HG03565 (cell line): ENCODE measurements around the gene ADCY4.

ENCODE experiments used
- ATAC-seq: cut with Tn5 transposase; IDR thresholded peaks from one replicate; pipeline ENCODE4 v1.9.1; 2021; ENCODE audit warnings: mild to moderate bottlenecking, moderate library complexity; ENCODE audit not compliant: unreplicated experiment

The ADCY4 gene

DNA sequence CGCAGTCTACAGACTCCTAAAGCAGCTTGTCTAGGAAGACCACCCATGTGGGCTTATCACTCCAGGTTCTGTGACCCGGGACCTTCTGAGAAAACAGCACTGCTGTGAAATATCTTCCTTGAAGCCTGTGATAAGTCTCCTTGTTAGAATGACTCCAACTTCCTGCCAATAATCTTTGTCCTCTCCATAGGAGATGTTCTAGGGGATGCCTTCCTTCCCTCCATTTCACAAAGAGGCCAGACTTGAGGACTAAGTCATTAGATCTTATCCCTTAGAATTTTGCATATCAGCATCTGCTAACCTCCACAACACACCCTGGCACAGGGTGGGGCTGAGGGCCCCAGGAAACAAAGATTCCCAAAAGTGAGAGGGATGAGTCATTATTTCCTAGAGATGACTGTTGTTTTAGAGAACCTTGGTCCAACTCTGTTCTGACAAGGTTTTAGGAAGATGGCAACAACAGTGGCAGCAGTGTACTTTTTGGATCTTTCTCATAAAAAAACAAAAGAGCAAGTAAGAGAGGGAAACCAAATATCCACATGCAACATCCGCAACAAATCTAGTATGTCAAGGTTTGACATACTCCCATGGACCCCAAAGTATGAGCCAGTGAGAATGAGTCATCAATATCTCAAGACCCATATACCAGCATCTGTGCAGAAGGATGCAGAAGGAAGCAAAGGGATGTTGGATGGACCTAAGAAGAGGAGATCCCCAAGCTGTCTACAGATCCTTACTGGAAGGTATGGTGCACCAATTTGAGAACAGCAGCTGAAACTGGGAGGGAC is 17.5 kb downstream of the ADCY4 start:
- no peak for ATAC-seq

DNA sequence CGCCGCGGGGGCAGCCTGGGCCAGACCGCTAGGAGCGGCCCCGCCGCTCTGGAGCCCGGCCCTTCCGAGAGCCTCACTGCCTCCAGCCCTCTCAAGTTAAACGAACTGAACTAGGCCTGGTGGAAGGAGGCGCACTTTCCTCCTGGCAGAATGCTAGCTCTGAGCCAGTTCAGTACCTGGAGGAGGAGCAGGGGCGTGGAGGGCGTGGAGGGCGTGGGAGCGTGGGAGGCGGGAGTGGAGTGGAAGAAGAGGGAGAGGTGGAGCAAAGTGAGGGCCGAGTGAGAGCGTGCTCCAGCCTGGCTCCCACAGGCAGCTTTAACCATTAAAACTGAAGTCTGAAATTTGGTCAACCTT is 18.3 kb downstream of the ADCY4 start:
- no peak for ATAC-seq

DNA sequence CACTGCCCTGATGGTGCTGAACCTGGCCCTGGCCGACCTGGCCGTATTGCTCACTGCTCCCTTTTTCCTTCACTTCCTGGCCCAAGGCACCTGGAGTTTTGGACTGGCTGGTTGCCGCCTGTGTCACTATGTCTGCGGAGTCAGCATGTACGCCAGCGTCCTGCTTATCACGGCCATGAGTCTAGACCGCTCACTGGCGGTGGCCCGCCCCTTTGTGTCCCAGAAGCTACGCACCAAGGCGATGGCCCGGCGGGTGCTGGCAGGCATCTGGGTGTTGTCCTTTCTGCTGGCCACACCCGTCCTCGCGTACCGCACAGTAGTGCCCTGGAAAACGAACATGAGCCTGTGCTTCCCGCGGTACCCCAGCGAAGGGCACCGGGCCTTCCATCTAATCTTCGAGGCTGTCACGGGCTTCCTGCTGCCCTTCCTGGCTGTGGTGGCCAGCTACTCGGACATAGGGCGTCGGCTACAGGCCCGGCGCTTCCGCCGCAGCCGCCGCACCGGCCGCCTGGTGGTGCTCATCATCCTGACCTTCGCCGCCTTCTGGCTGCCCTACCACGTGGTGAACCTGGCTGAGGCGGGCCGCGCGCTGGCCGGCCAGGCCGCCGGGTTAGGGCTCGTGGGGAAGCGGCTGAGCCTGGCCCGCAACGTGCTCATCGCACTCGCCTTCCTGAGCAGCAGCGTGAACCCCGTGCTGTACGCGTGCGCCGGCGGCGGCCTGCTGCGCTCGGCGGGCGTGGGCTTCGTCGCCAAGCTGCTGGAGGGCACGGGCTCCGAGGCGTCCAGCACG is 18.9 kb downstream of the ADCY4 start:
- no peak for ATAC-seq

DNA sequence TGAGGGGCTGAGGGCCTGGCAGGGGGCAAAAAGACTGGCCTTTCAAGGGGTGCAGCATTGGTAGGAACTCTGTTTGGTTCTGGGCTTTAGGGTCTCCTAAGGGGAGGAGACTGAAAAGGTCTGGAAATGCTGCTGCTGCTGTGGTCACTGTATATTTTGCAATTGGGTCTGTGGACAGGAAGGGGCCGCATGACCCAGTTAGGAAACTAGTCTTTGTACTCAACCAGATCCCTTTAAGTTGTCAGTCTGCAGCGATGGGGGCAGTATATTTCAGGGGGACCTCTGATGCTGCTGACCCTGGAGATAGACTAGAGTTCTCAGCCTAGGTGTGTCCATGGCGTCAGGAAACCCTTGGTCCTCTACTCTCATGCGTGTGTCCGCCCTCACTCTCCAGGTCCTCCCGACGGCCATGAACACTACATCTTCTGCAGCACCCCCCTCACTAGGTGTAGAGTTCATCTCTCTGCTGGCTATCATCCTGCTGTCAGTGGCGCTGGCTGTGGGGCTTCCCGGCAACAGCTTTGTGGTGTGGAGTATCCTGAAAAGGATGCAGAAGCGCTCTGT is 19.5 kb downstream of the ADCY4 start:
- ATAC-seq, result no peak

DNA sequence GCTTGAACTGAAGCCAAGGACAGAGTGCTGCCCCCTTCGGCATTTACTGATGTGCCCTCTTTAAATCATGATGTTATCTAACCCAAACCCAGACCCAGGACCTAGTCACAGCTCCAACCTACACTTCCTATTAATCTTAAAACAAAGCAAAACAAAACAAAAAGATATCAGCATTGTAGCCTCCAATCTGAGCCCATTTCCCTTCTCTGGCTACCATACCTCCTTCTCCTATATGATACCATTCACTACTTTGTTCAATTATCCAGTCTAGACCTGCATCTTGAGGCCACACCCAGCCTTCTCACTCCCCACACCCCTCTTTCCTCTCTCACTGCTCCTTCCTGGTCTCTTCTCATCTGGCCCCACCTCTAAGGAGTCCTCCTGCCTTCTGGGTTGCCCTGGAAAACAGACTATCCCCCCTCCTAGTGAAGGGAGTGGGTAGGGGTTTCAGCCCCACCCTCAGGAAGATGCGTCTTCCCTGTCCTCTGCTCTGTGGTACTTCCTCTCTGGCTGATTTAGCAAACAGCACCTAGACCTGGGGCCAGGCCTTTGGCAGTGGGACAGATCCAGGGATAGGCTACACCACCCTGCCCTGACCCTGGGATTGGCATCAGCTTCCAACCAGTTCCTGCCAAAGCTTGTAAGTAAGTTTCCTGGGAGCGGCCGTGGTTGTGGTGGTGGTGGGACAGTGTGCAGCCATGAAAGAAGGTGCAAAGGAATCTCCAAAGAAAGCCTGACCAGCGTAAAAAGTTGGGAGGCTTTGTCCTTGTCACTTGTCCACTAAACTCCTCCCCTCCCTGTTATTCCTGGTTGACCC is 20.3 kb downstream of the ADCY4 start:
- no peak for ATAC-seq

DNA sequence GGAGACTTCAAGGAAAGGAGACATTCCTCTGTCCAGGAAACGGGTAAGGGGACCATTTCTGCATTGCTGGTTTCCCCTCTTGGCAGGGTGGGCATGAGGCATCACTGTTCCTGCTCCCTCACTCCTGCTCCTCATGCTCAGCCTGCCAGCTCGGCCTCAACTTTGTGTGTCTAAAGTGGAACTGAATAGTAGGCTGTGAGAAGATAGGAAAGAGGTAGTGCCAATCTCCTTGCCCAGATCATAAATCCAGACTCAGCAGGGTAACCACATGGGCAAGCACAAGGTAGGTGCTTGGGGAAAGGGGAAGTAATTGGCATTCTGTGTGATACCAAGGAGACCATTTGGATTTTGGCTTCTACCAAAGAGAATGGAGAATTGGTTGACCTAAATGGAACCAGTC is 21.0 kb downstream of the ADCY4 start:
- ATAC-seq, result no peak

DNA sequence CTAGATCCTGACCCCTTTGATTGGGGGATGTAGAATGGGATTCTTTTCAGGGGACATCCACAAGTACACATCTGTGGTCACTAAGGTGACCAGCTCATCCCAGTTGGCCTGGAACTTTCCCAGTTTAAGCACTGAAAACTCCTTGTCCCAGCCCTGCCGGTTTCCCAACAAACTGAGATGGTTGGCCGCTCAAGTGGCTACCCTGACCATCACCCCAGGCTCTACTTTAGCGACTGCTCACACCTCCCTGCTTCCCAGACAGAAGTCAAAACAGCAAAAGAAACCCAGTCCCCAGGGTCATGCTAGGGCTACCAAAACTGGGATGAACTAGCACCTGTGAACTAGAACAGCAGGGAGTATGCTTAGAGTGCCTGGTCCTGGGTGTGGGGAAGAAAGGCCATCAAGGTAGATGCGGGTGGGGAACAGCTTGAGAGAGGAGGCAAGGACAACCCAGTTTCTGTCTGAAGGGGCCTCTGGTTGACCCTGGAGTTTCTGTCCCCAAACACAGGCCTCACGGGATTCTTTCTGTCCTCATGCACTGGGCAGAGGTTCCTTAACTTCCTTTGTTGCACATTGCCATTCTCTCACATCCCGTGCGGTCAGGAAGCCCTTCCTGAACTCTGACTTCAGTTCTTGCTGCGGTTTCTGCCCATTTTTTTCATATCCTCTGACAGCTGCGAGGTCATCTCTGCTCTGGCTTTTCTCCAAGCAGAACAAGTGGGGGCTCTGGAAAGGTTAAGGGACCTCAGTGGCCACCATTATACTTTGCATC is 21.9 kb downstream of the ADCY4 start:
- no peak for ATAC-seq

DNA sequence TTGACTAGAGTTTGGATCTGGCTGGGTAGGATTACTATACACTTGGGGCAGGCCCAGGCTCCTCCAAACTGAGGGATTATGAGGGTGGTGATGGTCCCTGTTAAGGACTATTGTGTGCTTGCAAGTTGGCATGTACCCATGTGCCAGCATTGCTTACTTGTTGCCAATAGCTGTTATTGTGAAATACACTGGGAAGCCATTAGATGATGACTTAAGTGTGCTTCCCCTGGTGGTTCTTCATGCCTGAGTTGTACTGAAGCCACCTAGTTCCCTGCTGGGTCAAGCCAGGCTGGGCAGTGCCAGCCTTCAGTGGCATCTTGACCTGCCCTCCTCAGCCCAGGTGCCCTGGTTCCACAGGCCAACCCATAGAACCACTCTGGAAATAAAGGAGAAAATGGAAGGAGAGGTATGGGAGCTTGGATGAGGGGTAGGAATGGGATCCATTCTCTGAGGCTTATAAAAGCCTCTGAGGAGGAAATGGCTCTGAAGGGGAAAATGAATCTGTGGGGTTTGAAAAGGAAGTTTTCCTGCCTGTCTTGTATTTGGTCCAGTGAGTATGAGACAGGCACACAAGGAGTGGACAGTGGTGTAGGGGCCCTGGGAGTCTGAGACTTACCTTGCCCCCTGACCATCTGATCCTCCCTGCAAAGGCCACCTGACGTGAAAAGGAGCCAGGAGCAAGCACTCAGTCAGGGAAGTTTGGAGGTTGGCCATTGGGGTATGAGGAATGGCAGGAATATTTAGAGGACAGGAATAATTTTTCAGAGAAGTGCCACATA is 22.8 kb downstream of the ADCY4 start:
- ATAC-seq, result no peak

DNA sequence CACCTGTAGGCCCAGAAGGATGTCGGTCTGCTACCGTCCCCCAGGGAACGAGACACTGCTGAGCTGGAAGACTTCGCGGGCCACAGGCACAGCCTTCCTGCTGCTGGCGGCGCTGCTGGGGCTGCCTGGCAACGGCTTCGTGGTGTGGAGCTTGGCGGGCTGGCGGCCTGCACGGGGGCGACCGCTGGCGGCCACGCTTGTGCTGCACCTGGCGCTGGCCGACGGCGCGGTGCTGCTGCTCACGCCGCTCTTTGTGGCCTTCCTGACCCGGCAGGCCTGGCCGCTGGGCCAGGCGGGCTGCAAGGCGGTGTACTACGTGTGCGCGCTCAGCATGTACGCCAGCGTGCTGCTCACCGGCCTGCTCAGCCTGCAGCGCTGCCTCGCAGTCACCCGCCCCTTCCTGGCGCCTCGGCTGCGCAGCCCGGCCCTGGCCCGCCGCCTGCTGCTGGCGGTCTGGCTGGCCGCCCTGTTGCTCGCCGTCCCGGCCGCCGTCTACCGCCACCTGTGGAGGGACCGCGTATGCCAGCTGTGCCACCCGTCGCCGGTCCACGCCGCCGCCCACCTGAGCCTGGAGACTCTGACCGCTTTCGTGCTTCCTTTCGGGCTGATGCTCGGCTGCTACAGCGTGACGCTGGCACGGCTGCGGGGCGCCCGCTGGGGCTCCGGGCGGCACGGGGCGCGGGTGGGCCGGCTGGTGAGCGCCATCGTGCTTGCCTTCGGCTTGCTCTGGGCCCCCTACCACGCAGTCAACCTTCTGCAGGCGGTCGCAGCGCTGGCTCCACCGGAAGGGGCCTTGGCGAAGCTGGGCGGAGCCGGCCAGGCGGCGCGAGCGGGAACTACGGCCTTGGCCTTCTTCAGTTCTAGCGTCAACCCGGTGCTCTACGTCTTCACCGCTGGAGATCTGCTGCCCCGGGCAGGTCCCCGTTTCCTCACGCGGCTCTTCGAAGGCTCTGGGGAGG is 23.9 kb downstream of the ADCY4 start, which contains the start of gene LTB4R:
Gene LTB4R, plus strand, starts transcription at position 857 of the 959 bp plus-strand sequence. CDS start 4,150 bp downstream, outside the sequence.
- ATAC-seq, result peak; percentile 56

DNA sequence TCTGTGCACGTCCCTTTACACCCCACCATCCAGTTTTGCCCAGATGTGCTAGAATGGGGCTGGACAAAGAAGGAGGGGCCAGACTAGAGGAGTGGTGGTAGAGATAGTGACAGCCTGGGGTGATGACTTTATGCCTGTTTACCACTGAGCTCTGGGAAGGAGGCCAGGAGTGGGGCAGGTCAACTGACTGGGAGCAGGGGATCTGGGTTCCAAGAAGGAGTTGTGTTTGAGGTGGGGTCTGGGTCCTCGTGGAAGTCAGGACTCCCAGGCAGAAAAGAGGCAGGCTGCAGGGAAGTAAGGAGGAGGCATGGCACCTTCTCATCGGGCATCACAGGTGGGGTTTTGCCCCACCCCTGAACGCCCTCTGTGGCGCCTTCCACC is 24.6 kb downstream of the ADCY4 start:
- ATAC-seq, result no peak

DNA sequence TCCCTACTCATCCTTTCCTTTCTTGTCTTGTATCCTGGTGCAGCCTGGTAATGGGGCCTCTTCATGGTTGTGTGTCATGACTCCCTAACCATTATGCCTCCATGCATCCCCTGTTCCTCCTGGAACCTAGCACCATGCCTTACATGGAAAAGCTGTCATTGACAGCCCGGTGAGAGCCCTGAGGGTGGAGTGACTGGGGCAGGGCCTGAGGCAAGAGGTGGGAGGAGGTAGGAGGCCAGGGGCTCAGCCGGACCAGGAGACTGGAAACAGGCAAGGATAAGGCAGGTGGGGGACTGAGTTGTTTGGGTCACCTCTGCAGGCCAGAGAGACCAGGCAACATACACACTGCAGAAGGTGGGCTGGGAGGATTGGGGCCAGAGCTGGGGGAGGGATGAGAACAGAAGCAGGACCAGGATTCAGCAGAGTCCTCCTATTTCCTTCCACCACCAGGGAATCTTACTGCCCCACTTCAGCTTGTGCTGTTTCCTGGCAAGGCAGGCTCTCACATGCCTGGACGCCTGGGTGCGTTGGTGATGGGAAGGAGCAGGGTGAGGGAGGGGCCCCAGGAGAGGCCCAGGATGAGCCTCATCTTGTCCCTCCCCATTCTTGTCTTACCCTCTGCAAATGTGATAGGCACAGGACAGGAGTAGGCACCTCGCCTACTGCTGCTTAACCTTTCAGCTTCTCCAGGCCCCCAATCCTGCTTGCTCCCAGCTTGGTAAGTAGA is 25.2 kb downstream of the ADCY4 start, which contains the start of gene LTB4R2:
Gene LTB4R2, plus strand, starts transcription at position 603 of the 727 bp plus-strand sequence. CDS start 525 bp downstream, outside the sequence.
- no peak for ATAC-seq

DNA sequence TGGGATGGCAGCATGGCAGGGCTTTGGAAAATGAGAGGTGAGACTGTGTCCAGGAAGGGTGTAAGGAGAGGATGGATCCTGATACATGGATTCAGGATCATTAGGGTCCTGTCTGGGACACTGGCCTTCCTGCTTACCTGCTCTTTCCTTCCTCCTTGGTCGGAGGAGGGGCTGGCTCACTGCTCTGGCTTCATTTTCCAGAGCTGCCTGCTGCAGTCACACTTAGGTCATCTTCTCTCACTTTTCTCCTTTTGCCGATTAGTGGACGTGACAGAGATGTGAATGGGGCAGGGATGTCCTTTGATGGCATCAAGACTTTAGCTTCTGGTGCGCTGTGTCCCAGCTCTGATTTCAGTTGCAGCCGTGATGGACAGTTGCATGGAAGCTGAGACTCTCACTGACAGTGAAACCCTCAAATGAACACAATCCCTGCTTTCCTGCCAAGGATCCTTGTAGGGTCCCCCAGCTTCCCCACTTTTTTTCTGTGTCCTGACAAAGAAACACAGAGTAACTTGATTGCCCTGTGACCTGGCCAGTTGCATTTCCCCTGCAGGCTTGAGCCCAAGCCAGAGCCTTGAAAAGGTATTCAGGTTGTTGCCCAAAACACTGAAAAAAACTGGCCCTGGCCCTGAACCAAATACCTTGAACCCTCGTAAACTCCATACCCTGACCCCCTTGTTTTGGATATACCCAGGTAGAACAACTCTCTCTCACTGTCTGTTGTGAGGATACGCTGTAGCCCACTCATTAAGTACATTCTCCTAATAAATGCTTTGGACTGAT is 26.3 kb downstream of the ADCY4 start:
- no peak for ATAC-seq

DNA sequence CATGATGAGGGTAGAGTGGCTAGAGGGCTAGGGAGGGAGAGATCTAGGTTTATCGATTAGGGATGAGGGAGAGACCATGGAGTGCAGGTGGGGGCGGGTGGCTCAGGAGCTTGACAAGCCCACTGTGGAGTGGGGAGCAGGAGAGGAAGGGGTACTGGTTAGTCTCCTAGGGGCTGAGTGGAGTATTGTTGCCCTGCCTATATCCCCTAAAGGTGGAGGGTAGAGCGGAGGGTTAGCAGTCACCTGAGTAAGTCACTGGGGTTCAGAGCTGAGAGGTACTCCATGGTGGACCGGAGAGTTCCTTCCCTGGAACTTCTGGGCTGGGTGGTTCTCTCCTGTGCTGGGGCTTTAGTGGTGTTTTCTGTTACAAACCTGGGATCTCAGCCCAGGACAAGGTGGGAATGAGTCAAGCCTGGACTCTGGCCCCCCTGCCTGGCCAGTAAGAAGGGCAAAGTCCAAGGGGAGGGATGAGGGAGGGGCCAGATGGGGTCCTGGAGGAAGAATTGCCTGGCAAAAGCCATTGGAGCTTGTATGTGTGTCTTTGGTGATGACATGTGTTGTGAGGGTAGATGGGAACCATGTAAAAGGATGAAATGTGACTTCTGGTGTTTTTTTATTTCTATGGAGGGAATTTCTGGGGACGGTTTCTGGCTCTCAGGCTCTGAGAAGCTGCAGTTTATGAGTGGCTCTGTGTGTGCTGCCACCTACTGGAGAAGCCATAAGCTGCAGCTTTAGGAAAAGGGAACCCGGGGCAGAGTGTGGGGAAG is 27.1 kb downstream of the ADCY4 start, which contains the start of gene CIDEB:
Gene CIDEB, minus strand, starts transcription at position 403 of the 767 bp plus-strand sequence. Its CDS starts 119 bp downstream, at position 284.
- no peak for ATAC-seq

DNA sequence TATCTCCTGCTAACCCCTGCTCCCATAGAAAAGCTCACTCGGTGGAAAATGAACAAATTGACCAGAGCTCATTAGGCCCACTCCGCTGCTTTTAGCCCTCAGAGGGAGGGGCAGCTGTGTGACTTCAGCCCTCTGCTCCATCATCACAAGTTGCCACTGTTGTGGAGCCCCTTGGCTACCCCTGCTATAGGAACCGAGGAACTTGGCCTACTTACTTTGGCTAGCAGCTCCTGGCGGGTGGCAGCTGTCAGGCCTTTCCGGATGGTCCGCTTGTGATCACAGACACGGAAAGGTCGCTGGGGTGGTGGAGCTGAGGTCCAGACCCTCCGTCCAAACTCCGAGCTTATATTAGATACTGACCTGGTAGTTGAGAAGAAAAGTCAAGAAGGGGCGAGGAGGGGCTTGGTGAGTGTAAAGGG is 27.7 kb downstream of the ADCY4 start:
- no peak for ATAC-seq

DNA sequence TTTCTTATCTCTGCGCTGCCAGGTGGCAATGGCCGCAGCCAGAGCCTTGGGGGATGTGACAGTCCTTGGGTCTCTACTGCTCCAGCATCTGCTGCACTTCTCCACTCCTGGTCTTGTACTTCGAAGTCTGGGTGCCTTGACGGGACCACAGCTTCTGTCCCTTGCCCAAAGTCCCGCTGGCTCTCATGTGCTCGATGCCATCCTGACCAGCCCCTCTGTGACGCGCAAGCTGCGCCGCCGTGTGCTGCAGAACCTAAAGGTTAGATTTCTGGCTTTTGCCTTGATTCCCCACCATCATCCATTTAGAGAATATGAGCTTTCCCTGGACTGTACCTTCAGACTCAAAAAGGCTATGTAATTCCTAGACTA is 30.9 kb downstream of the ADCY4 start:
- ATAC-seq, result no peak
